K562 (cell line): Measurements from ENCODE around the gene RNASE4. TPM values are rescaled to one million over a fixed set of nuclear protein-coding genes. Genes with fewer than 3 reads are reported as not detected.

Source experiments
- ARHGAP35 ChIP-seq: fragments of 450-650 bp; IDR thresholded peaks from 2 replicates; pipeline ENCODE4 v1.6.1; 2018; ENCODE audit not compliant: partially characterized antibody
- CTBP1 ChIP-seq: fragments of 450-650 bp; IDR thresholded peaks from 2 replicates; pipeline ENCODE4 v1.6.1; 2016; ENCODE audit warnings: borderline replicate concordance
- ELF2 ChIP-seq: fragments of 250-450 bp; sonication (Bioruptor Pico); IDR thresholded peaks from 2 replicates; pipeline ENCODE4 v1.5.0; 2021; ENCODE audit warnings: mild to moderate bottlenecking
- ELF4 ChIP-seq: fragments of 450-650 bp; formaldehyde crosslinking; IDR thresholded peaks from 2 replicates; pipeline ENCODE4 v1.4.0; 2022; ENCODE audit warnings: missing genetic modification characterization
- EP300 ChIP-seq: IDR thresholded peaks from 2 replicates; pipeline ENCODE4 v1.6.1; 2012; ENCODE audit warnings: low read length, improper control_type of control experiment
- GTF3C2 ChIP-seq: IDR thresholded peaks from 3 replicates; pipeline ENCODE4 v1.6.1; 2011; ENCODE audit warnings: borderline replicate concordance, mild to moderate bottlenecking, moderate library complexity; ENCODE audit not compliant: insufficient read length; ENCODE audit errors: extremely low read depth
- MBD2 ChIP-seq: sonication (generic); IDR thresholded peaks from 2 replicates; pipeline ENCODE4 v1.6.1; 2016; ENCODE audit warnings: low read depth, borderline replicate concordance
- MECOM ChIP-seq: fragments of 250-450 bp; sonication (Bioruptor Pico); IDR thresholded peaks from 2 replicates; pipeline ENCODE4 v1.8.0; 2022; ENCODE audit warnings: inconsistent platforms
- MLLT1 ChIP-seq, 2 experiments: fragments of 450-650 bp; IDR thresholded peaks; 2 replicates each; pipeline ENCODE4 v1.6.1; 2016
- NR2C2 ChIP-seq, 2 experiments: fragments of 200-800 bp in 1 of 2; sonication (Bioruptor generic) in 1 of 2; sonication (generic) in 1 of 2; formaldehyde crosslinking in 1 of 2; IDR thresholded peaks; 2 replicates each; pipeline versions ENCODE4 v1.6.1 to v1.8.0; 2016 to 2022; ENCODE audit warnings: mild to moderate bottlenecking in 1 of 2, missing compliant biosample characterization in 1 of 2, missing genetic modification characterization in 1 of 2, missing genetic modification reagents in 1 of 2
- NR3C1 ChIP-seq: sonication (generic); formaldehyde crosslinking; IDR thresholded peaks from 2 replicates; pipeline ENCODE4 v1.8.1; 2022; ENCODE audit warnings: missing genetic modification reagents
- OTX1 ChIP-seq: fragments of 450-650 bp; formaldehyde crosslinking; IDR thresholded peaks from 2 replicates; pipeline ENCODE4 v1.4.0; 2022; ENCODE audit warnings: mild to moderate bottlenecking
- POLR2H ChIP-seq: IDR thresholded peaks from 2 replicates; pipeline ENCODE4 v1.6.1; 2016; ENCODE audit warnings: missing genetic modification characterization, low read depth, mild to moderate bottlenecking, control low read depth, missing compliant biosample characterization, moderate library complexity
- RAD21 ChIP-seq, 2 experiments: fragments of 250-450 bp in 1 of 2; fragments of 450-650 bp in 1 of 2; sonication (Bioruptor Pico) in 1 of 2; formaldehyde crosslinking in 1 of 2; IDR thresholded peaks in 1 of 2; conservative IDR thresholded peaks in 1 of 2; 2 replicates each; pipeline versions ENCODE4 v1.4.0 to v1.8.0; 2020 to 2022; ENCODE audit warnings: mild to moderate bottlenecking in 2 of 2, moderate library complexity in 1 of 2
- SMC3 ChIP-seq: conservative IDR thresholded peaks from 2 replicates; pipeline ENCODE4 v1.6.1; 2011; ENCODE audit warnings: low read depth, low read length, improper control_type of control experiment; ENCODE audit not compliant: insufficient read depth
- SRSF7 ChIP-seq: fragments of 200-400 bp; formaldehyde crosslinking; optimal IDR thresholded peaks from 2 replicates; pipeline ENCODE3; 2017; ENCODE audit warnings: mild to moderate bottlenecking, low read depth, low read length
- ZNF140 ChIP-seq: fragments of 250-450 bp; sonication (Bioruptor Pico); IDR thresholded peaks from 2 replicates; pipeline ENCODE4 v1.8.0; 2021; ENCODE audit warnings: moderate library complexity, mild to moderate bottlenecking, inconsistent platforms
- ZNF24 ChIP-seq: fragments of 450-650 bp; IDR thresholded peaks from 2 replicates; pipeline ENCODE4 v1.6.1; 2016
- ZNF592 ChIP-seq: fragments of 450-650 bp; IDR thresholded peaks from 2 replicates; pipeline ENCODE4 v1.6.1; 2017; ENCODE audit warnings: antibody characterized with exemption, mild to moderate bottlenecking
- ZNF668 ChIP-seq: fragments of 250-450 bp; sonication (Bioruptor Pico); IDR thresholded peaks from 2 replicates; pipeline ENCODE4 v1.8.0; 2022; ENCODE audit warnings: mild to moderate bottlenecking, inconsistent platforms
- polyA plus RNA-seq, 8 experiments: library from polyadenylated mRNA; depleted of rRNA in 4 of 8; stranded (reverse) in 5 of 8; unstranded in 3 of 8; fragments of >200 nt; fragmentation: Nextera tagmentation in 2 of 8; fragmentation: Illumina TruSeq in 1 of 8; extraction: Ambion mirVana in 2 of 8; extraction: Trizol in 1 of 8; gene quantifications; 2 replicates each; pipeline versions ENCODE4 v1.2.1 to v1.2.3, GENCODE V29; 2011 to 2014; ENCODE audit warnings: inconsistent platforms in 1 of 8, missing spikeins in 1 of 8
- total RNA-seq, 7 experiments: library from RNA; depleted of rRNA in 6 of 7; stranded (reverse); fragments of >200 nt in 6 of 7; fragmentation: Illumina TruSeq in 2 of 7; extraction: Trizol in 2 of 7; gene quantifications; 2 replicates each; pipeline versions ENCODE4 v1.2.1 to v1.2.3, GENCODE V29; 2011 to 2021; ENCODE audit warnings: low replicate concordance in 1 of 7

The RNASE4 gene
- total and polyA plus RNA-seq, 9 of the 15 experiments (the other 6 are each of a cell fraction or from before 2014, with no cell fraction given): 0.09 to 0.22 (median 0.13) TPM; not detected in 2

- peak; percentile 49; the same call in 1 of the 2 replicates for TF ChIP-seq ZNF592
- peak; percentile 93 for TF ChIP-seq GTF3C2
- peak; percentile 91 for TF ChIP-seq CTBP1
- TF ChIP-seq ZNF668 (CRISPR knock-in tag): no peak
- TF ChIP-seq RAD21 (CRISPR knock-in tag; conservative IDR thresholded peaks at IDR 0.05 in 1 of 2, IDR thresholded peaks at IDR 0.05 in 1 of 2): peak; percentile 48 to 67
- TF ChIP-seq ELF2 (CRISPR knock-in tag): no peak
- TF ChIP-seq OTX1: no peak
- TF ChIP-seq MLLT1 (IDR thresholded peaks at IDR 0.05): no peak
- peak; percentile 27; the same call in 1 of the 2 replicates for TF ChIP-seq EP300
- TF ChIP-seq NR3C1 (CRISPR knock-in tag): no peak
- no peak for TF ChIP-seq ELF4 (CRISPR knock-in tag)
- no peak for TF ChIP-seq NR2C2 (CRISPR knock-in tag; IDR thresholded peaks at IDR 0.05)
- TF ChIP-seq NR2C2 (tag; IDR thresholded peaks at IDR 0.05): no peak
- TF ChIP-seq SMC3: 0 out of 2 replicates have a peak, but pooled peaks have one; percentile 32
- TF ChIP-seq MBD2: no peak
- no peak for TF ChIP-seq SRSF7
- no peak for TF ChIP-seq MECOM
- peak; percentile 81 for TF ChIP-seq ZNF24
- TF ChIP-seq ZNF140 (CRISPR knock-in tag): no peak
- no peak for TF ChIP-seq ARHGAP35
- peak; percentile 98 for TF ChIP-seq POLR2H
Observed at GRCh38 chr14:20662968-20663732, 21.2 kb upstream of the RNASE4 start (continued).
